ENCODE results near the gene RAB11A.

Gene RAB11A

DNA sequence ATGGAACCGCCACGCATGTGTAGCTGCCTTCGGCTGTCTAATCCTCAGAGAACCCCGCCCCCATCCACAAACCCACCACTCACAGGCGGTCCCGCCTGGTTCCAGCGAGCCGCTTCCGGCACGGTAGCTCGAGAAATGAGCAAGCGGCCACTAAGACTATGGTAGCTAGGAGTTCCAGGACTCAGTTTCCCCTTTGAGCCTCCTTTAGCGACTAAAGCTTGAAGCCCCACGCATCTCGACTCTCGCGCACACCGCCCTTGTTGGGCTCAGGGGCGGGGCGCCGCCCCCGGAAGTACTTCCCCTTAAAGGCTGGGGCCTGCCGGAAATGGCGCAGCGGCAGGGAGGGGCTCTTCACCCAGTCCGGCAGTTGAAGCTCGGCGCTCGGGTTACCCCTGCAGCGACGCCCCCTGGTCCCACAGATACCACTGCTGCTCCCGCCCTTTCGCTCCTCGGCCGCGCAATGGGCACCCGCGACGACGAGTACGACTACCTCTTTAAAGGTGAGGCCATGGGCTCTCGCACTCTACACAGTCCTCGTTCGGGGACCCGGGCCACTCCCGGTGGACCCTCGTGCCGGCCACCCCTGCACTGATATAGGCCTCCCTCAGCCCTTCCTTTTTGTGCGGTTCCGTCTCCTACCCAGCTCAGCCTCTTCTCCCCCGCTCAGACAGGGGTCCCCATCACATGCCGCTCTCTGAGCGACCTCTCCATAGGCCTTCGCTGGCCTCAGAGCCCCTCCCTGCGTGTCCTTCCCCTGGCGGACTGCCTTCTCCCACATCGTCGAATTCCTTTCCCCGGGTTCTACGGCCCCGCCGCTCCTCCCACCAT lies at the start of gene RAB11A:
Gene RAB11A, plus strand, starts transcription at position 366 of the 828 bp plus-strand sequence. Its CDS starts 95 bp downstream, at position 461.
- peak; percentile 98 for DNase-seq (ENCODE audit: low spot score)

DNA sequence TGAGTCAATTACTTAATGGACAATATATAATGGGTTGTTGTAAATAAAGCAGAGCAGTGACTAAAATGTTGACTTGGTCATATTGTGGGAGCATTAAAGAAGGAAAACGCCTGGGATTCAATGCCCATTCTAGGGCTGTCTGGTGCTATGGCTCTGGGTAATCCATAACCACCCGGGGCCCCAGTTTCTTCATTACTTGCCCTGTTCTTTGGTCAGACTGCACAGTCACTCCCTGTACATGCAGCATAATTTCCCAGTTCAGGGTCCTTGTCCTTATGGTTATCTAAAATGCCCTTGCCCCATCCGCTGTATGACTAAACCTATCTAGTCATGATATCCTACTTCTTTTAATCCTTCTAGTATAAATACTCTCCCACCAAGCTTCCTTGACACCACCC lies 49.7 kb upstream of the RAB11A start:
- DNase-seq (ENCODE audit: low spot score), result no peak

DNA sequence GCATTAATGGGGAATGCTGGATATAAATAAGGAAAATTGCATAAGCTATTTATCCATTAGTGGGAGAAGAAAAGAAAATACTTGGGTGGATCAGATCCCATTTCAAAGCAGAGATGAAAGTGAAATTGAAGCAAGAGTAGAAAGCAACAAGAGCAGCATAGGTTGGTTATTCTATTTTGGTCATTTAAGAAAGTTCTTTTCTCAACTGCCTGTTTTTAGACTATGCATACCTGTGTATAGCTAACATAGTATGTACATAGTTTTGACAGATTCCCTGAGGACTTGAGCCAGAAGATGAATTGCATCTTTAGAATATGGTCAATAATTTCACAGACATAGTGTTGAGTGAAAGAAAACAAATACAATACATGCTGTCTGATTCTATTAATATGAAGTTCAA lies 48.2 kb upstream of the RAB11A start:
- DNase-seq (ENCODE audit: low spot score), result no peak

DNA sequence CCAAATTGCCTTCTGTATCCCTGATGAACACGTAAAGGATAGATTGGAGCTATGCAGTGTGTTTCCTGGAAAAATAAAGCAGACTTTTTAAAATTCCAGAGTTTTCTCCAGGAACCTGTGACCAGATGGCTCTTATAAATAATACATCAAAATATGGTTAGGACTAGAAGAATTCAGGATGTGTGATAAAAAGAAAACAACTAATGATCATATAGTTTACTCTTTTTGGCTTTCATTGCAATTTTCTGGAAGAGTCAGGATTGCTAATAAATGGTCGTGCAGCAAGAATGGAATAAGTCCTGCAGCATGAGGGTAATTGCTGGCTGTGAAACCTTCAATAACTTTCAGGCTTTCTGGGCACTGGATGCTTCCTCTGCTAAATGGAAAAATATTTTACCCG lies 47.0 kb upstream of the RAB11A start:
- no peak for DNase-seq (ENCODE audit: low spot score)

- DNase-seq (ENCODE audit: low spot score), result peak; percentile 81
Observed at GRCh38 chr15:65824031-65824743, 45.1 kb upstream of the RAB11A start.

GRCh38 chr15:65824941-65825544 lies 44.2 kb upstream of the RAB11A start:
- no peak for DNase-seq (ENCODE audit: low spot score)

- no peak for DNase-seq (ENCODE audit: low spot score)
Observed at GRCh38 chr15:65827065-65827464, 42.2 kb upstream of the RAB11A start.

DNA sequence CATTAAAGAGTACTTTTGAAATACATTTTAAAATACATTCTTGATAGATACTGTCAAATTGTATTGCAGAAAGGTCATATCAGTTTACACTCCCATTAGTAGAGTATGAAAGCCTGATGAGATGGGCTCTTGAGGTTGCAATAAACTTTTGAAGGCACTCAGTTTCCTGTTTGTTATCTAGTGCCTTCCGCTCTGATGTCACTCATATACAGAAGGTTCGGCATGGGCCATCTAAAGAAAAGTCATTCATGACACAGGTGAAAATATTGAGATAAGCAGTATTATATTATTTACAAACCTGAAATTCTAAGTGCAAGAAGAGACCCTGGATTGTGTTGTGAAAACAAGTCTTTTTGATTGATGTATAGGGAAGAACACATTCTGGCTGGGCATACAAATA lies 40.7 kb upstream of the RAB11A start:
- no peak for DNase-seq (ENCODE audit: low spot score)

GRCh38 chr15:65829130-65829764 lies 40.0 kb upstream of the RAB11A start:
- no peak for DNase-seq (ENCODE audit: low spot score)

DNA sequence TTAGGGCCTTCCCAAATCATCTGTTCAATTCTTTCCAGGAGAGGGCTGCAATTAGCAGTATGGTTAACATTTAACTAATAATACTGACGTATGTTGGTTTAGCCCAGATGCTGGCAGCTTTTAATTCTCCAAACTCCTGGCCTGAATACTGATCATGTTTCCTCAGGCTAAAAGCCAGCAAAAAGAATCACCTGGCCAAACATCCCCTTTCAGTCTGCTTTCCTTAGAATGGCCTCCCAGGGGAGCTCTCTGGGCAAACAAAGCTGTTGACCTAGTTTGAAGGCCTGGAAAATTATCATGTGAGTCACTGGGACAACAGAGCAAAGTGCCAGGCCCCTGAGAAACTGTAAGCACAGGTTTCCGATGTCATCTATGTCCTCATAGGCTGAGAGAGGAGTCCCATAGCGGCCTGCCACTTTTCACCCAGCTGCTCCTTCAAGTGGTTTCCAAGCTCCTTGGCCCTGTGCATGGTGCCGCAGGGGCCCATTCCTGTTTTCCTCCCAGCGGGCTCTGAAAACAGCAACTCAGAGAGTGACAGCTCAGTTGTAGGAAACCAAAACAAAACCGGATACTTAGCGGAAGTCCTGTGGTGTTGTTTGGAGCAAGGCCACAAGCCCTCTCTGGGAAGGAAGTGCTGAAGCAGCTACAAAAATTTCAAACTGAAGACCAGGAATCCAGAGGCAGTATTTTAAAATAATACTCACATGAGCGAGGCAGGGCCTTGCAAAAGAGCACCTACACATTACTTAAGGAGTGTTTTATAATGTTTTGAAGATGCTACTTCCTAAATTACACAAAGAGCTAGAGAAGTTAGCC lies 36.5 kb upstream of the RAB11A start:
- peak; percentile 82 for DNase-seq (ENCODE audit: low spot score)

- DNase-seq (ENCODE audit: low spot score), result peak; percentile 43
Observed at GRCh38 chr15:65833501-65834205, 35.6 kb upstream of the RAB11A start.

- DNase-seq (ENCODE audit: low spot score), result no peak
Observed at GRCh38 chr15:65834603-65835282, 34.5 kb upstream of the RAB11A start.

- no peak for DNase-seq (ENCODE audit: low spot score)
Observed at GRCh38 chr15:65835447-65835846, 33.8 kb upstream of the RAB11A start.

DNA sequence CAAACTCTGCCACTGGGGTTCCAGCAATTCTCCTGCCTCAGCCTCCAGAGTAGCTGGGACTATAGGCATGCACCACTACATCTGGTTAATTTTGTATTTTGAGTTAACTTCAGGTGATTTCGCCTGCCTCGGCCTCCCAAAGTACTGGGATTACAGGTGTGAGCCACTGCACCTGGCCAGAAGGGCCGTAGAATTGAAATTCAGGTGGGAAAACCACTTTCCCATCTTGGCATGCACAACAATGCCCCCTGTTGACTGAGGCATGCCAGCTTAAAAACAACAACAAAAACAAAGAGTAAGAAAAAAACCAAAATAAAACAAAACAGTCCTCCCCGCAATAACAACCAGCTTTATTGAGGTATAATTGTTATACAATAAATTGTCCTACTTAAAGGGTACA lies 32.6 kb upstream of the RAB11A start:
- no peak for DNase-seq (ENCODE audit: low spot score)

- DNase-seq (ENCODE audit: low spot score), result peak; percentile 59
Observed at GRCh38 chr15:65837301-65838294, 31.7 kb upstream of the RAB11A start.

- DNase-seq (ENCODE audit: low spot score), result no peak
Observed at GRCh38 chr15:65839354-65839901, 29.9 kb upstream of the RAB11A start.

GRCh38 chr15:65839985-65840384 lies 29.3 kb upstream of the RAB11A start:
- no peak for DNase-seq (ENCODE audit: low spot score)

DNA sequence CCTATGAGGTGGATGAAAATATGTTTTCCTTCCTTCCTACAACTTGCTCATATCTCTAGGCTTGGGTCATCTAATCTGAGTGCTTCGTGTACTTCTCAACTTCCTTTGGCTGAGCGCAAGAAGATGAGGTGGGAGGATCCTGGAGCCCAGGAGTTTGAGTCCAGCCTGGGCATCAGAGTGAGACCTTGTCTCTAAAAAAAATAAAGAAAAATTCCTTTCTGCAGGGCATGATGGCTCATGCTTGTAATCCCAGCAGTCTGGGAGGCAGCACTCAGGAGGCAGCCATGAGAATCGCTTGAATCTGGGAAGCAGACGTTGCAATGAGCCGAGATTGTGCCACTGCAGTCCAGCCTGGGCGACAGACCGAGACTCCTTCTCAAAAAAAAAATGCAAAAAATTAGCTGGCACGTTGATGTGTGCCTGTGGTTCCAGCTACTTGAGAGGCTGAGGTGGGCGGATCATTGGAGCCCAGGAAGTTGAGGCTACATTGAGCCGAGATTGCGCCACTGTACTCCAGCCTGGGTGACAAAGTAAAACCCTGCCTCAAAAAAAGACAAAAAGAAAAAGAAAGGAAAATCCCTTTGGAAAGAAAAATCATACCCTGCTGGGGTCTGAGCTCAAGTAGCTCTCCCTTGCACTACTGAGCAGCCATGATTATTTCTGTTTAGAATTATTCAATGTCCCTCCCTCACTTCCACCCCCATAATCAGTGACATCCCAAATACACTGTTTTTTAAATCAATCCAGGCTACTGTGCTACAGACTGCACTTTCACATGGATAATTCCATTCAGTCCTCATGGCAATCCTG lies 28.0 kb upstream of the RAB11A start:
- DNase-seq (ENCODE audit: low spot score), result no peak
